ENCODE results near the gene ADM2. TPM values are rescaled to one million over a fixed set of nuclear protein-coding genes. Genes with fewer than 3 reads are reported as not detected.
"Not testable (repeated sequence)": the region's sequence is repeated elsewhere in the genome, so short reads cannot be mapped to it uniquely, and the experiment has no call there.

Gene ADM2
- total RNA-seq, 4 donors from 2014 or later = 0.12 TPM; not detected in 3

DNA sequence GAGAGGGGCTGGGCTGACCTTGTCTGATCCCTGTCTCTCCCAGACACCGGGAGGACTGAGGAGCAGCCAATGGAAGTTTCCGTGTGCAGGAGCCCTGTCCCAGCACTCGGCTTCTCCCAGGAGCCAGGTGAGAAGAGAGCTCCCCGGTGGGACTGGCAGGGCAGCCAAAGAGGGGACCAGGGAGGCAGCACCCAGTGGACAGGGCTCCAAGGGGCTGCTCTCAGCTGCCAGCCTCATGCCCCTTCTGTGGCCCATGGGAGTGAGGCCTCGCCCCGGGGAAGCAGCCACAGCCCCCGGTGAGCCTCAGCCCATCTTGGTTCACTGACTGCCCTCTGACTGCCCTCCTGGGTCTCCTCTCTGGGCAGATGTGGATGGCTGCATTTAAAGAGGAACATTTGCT is 37.3 kb downstream of the ADM2 start:
- ATAC-seq (ENCODE audit: low FRiP score) (no peak), DNase-seq (ENCODE audit: low spot score) (no peak)
- TF ChIP-seq, protein P1, sequence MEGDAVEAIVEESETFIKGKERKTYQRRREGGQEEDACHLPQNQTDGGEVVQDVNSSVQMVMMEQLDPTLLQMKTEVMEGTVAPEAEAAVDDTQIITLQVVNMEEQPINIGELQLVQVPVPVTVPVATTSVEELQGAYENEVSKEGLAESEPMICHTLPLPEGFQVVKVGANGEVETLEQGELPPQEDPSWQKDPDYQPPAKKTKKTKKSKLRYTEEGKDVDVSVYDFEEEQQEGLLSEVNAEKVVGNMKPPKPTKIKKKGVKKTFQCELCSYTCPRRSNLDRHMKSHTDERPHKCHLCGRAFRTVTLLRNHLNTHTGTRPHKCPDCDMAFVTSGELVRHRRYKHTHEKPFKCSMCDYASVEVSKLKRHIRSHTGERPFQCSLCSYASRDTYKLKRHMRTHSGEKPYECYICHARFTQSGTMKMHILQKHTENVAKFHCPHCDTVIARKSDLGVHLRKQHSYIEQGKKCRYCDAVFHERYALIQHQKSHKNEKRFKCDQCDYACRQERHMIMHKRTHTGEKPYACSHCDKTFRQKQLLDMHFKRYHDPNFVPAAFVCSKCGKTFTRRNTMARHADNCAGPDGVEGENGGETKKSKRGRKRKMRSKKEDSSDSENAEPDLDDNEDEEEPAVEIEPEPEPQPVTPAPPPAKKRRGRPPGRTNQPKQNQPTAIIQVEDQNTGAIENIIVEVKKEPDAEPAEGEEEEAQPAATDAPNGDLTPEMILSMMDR (IDR thresholded peaks at IDR 0.05) = no peak

DNA sequence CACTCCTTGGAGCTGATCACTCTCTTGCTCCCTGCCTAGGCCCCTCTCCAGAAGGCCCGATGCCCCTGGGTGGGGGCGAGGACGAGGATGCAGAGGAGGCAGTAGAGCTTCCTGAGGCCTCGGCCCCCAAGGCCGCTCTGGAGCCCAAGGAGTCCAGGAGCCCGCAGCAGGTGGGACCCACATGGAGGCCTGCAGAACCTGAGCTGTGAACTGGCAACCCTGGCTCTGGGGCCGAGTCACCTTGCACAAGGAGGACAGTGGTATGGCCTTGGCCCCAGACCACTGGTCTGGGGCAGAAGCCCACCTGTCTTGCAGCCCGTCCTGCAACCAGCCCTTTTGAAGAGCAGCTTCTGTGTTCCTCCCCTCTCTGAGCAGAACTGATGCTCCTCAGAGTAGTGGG is 37.8 kb downstream of the ADM2 start:
- ATAC-seq (ENCODE audit: low FRiP score) = no peak
- TF ChIP-seq, protein P1 (IDR thresholded peaks at IDR 0.05) = no peak
- DNase-seq (ENCODE audit: low spot score) = no peak

DNA sequence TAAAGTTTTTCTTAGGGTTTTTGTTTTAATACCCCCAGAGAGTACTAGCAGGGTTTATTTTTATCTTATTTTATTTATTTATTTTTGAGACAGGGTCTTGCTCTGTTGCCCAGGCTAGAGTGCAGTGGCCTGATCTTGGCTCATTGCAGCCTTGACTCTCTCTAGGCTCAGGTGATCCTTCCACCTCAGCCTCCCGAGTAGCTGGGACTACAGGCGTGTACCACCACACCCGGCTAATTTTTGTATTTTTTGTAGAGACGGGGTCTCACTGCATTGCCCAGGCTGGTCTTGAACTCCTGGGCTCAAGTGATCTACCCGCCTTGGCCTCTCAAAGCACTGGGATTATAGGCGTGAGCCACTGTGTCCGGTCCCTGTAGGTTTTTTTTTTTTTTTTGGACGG is 38.8 kb downstream of the ADM2 start:
- DNase-seq (ENCODE audit: low spot score) = not testable (repeated sequence)

DNA sequence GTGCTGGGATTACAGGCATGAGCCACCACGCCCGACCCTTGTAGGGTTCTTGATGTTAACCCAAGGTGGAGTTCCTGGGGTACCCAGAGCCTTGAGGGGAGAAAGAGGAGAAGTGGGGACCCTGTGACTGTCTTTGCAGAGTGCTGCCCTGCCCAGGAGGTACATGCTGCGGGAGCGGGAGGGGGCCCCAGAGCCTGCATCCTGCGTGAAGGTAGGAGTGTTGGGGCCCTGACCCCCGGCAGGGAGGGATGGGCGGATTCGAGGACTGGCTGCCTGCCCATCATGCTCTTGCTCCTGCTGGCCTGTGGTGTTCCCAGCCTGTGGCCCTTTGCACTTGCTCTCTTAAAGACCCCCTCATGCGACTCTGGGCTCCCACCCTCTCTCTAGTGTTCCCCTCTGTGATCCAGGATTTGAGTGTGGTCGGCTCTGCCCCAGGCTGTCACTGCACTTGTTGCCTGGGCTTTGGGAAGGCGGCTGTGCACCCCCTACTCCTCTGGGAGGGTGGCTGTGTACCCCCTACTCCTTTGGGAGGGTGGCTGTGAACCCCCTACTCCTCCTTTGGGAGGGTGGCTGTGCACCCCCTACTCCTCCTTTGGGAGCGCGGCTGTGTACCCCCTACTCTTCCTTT is 39.6 kb downstream of the ADM2 start:
- no peak for ATAC-seq (ENCODE audit: low FRiP score)
- TF ChIP-seq, protein P1 (IDR thresholded peaks at IDR 0.05) = no peak
- no peak for DNase-seq (ENCODE audit: low spot score)

More for the DNA sequence above, 38.8 kb downstream of the ADM2 start:
- not testable (repeated sequence) for ATAC-seq (ENCODE audit: low FRiP score)

DNA sequence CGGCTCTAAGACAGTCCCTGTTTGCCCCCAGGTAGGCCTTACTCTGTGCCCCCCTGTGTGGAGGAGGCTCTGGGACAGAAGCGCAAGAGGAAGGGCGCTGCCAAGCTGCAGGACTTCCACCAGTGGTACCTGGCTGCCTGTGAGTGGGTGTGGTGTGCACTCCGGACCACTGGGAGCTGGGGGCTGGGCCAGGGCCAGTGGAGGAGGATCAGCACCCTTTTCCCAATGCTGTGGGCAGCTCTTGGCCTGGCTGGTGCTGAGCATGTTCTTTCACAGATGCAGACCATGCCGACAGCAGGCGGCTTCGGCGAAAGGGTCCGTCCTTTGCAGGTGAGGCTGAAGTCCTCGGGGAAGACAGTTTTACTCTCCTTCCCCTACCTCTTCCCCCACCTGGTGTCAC is 40.4 kb downstream of the ADM2 start:
- DNase-seq (ENCODE audit: low spot score) = no peak
- no peak for ATAC-seq (ENCODE audit: low FRiP score)
- TF ChIP-seq, protein P1 (IDR thresholded peaks at IDR 0.05) = no peak

DNA sequence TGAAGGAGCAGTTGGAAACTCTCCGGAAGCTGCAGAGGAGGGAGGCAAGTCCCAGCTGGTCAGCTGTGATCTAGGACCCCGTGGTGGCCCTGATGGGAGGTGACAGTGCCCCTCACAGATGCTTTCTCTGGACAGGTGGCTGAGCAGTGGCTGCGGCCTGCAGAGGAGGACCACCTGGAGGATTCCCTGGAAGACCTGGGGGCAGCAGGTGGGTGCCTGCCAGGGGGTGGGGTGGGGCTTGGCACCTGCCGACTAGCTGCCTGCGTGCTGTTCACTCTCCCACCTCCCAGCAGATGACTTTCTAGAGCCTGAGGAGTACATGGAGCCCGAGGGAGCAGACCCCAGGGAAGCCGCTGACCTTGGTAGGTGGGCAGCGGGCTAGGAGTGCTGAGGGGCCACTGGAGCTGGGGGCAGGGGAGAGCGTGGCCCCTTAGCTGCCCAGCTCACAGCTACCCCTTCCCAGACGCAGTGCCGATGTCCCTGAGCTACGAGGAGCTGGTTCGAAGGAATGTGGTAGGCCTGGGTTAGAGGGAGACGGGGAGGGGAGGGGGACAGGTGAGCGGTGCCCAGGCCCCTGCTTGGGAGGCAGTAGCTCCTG is 41.0 kb downstream of the ADM2 start:
- ATAC-seq (ENCODE audit: low FRiP score) = no peak
- no peak for DNase-seq (ENCODE audit: low spot score)
- TF ChIP-seq, protein P1 (IDR thresholded peaks at IDR 0.05) = no peak

DNA sequence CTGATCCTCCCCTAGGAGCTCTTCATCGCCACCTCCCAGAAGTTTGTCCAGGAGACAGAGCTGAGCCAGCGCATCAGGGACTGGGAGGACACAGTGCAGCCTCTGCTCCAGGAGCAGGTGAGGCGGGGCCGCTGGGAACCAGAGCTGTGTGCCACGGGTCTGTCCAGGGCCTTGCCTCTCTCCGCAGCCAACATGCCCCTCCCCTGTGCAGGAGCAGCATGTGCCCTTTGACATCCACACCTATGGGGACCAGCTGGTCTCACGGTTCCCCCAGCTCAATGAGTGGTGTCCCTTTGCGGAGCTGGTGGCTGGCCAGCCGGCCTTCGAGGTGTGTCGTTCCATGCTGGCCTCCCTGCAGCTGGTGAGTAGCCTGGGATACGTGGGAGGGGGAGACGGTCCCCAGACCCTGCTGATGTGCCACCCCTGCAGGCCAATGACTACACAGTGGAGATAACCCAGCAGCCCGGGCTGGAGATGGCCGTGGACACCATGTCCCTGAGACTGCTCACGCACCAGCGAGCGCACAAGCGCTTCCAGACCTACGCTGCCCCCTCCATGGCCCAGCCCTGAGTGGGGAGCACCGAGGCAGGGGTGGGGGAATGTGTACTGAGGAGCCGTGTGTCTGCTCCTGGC is 41.6 kb downstream of the ADM2 start:
- TF ChIP-seq, protein P1 (IDR thresholded peaks at IDR 0.05) = no peak
- ATAC-seq (ENCODE audit: low FRiP score) (no peak), DNase-seq (ENCODE audit: low spot score) (no peak)
